GM18519 (cell line): ENCODE data around the gene VAV2.

Experiments
- ATAC-seq: cut with Tn5 transposase; IDR thresholded peaks from one replicate; pipeline ENCODE4 v1.9.1; 2021; ENCODE audit warnings: mild to moderate bottlenecking, moderate library complexity; ENCODE audit not compliant: unreplicated experiment, low FRiP score

Gene VAV2

DNA sequence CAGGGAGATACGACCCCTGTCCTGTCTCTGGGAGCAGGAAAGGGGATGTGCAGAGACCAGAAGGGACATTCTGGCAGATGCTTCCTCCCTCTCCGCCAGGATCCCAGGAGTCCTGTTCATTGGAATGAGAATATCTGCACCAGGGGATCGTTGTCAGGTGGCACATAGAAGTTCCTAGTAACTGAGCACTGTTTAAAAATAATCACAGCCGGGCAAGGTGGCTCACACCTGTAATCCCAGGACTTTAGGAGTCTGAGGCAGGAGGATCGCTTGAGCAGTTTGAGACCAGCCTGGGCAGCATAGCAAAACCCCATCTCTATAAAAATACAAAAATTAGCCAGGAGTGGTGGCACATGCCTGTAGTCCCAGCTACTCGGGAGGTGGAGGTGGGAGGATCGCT is 266.2 kb downstream of the VAV2 start:
- no peak for ATAC-seq

- no peak for ATAC-seq
These were observed 273.4 kb downstream of the VAV2 start for GRCh38 chr9:133718563-133719315.

DNA sequence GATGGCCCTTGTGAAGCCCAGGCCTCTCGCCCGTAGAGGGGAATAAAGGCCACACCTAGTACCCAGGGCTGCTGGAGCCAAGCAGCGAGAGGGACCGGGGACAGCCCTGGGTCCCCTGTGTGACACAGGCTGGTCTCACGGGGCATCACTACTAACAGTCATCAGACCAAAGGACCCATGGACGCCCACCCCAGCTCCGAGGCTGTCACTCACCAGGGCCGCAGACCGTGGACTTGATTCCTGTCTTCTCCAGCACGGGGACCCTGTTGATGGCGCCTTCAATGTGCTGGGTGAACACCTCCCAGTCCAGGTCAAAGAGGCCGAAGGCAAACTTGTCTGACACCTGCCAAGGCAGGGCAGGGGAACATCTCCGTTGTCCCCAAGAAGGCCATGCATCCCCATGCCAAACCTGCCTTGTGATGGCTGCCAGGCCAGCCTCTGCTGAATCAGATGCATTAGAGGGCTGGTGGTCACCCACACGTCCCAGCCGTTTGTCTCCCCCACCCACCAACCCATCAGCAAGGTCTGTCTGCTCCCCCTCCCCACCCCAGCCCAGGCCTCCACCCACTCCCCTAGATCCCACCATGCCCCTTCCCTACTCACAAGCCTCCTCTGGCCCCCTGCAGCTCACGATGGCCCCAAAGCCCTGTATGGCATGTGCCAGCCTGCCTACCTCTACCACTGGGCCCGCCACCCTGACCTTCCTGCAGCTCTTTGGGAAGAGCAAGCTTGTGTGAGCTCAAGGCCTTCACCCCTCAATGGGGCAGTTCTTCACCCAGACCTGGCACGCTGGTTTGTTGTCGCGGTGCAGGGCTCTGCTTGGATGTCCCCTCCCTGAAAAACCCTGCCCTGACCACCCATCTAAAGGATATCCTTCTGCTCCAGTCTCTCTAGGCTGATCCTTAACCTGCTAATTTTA is 274.8 kb downstream of the VAV2 start:
- no peak for ATAC-seq

DNA sequence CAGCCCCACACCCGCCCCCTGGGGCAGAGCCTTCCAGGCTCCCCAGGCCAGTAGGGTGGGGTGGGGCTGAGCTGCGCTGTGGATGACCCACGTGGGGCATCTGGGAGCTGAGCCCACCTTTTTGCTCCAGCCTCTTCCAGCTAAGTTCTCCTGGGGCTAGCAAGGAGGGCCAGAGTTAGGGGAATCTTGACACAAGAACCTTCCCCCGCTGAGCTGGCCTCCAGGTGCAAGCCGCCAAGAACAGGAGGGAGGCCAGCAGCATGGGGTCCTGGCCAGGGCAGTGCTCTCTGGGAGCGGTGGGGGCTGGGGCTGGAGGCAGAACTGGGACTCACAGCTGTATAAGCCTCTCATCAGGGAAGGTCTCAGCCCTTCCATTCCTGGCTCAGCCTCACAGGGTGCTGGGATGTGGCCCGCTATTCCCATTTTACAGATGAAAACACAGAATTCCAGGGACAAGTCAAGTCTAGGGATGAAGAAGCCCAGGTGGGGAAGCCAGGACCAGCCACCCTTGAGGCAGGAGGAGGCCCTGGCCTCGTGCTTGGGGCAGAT is 275.5 kb downstream of the VAV2 start:
- ATAC-seq = no peak

DNA sequence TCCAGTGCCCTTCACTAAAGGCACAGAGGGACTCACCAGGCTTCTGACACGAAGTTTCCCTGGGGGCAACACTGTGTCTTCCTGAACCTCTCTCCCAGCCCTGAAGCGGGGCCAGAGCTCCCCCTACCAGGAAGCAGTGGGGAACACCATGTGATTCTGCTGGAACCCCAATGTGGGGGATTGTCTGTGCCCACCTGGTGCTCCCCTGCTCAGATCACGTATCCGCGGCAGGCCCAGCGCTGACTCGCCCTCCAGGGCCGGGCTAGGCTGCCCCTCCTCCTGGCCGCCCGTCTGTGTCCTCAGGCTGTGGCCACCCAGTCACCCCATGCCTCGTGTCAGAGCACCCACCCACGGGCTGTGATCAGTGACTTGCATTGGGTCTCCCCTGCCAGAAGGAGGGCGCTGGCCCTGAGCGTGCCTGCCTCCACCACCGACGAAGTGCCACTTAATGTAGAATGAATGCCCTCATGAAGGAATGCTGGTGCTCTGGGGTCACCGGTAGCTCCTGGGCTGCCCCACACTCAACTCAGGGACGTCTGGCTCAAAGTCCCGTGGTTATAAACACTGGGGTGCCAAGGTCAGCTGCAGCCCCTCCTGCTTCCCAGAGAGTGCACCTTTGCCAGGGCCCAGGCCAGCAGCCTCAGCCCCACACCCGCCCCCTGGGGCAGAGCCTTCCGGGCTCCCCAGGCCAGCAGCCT is 276.1 kb downstream of the VAV2 start:
- ATAC-seq = no peak

DNA sequence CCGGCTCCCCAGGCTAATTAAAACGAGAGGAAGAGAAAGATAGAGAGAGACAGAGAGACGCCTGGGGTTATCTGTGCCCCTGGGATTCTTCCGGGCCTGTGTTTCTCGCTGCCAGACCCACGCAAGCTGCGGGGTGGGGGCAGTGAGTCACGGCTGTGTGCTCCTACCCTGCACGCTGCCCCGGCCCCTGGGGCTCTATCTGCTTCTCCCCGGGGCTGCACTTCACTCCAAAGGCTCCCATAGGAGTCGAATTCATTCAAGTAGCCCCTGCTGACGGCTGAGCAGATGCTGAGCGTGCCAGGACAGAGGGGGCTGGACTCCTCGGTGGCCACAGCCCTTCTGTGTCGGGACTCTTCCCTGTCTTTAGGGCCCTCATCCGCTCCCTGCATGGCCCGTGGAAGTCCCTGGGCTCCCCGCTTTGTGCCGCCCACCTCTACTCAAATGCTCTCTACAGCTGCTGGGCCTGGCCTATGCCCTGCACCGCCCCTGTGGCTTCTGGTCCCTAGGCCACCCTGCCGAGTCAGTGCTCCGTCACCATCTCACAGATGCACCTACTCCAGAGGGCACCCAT is 276.7 kb downstream of the VAV2 start:
- no peak for ATAC-seq

DNA sequence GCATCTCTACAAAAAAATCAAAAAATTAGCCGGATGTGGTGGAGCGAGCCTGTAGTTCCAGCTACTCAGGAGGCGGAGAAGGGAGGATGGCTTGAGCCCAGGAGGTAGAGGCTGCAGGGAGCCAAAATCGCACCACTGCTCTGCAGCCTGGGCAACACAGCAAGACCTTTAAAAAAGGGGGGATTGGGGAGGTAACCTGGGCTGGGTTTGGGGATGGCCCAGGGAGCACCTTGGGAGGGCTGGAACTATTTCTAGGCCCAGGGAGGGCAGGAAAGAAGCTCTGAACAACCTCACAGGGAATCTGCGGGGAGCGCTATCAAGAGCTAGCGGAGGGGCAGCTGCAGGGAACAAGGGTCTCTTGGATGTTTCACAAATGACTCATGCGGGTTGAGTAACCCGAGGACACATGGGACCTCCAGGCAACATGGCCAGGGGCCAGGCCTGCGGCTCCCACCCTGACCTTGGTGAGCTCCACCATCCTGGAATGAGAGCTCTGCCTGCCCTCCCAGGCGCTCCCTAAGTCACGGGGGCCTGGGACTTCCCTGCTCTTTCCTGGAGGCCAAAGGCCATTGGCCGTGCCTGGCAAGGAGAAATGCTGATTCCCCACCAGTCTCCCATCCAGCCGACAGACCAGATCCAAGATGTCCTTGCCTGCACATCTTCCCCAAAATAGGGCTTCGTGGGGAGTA is 277.4 kb downstream of the VAV2 start:
- no peak for ATAC-seq

DNA sequence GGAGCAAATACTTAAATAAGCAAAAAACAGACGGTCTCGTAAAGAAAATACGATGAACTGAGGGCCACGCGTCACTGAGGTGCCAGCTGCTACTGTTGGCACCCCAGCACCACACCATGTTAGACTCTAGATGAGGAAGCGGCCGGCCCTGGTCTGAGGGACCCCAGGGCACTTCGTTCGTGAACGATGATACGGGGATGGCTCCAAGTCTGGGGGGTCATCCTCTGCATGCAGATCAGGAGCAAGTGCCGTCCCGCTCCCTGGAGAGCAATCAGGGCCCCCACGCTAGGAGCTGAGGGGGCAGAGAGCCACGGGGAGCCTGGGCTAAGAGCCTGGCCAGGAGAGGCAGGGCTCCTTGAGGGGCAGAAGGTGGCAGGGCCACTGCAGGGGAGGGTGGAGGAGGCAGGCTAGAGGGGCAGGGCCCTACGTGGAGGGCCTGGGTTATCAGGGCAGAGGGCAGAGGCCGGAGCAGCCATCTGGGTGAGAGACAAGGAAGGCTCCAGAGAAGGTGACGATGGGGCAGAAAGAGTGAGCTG is 278.1 kb downstream of the VAV2 start:
- ATAC-seq = no peak

GRCh38 chr9:133713150-133713959 is 278.8 kb downstream of the VAV2 start:
- no peak for ATAC-seq

DNA sequence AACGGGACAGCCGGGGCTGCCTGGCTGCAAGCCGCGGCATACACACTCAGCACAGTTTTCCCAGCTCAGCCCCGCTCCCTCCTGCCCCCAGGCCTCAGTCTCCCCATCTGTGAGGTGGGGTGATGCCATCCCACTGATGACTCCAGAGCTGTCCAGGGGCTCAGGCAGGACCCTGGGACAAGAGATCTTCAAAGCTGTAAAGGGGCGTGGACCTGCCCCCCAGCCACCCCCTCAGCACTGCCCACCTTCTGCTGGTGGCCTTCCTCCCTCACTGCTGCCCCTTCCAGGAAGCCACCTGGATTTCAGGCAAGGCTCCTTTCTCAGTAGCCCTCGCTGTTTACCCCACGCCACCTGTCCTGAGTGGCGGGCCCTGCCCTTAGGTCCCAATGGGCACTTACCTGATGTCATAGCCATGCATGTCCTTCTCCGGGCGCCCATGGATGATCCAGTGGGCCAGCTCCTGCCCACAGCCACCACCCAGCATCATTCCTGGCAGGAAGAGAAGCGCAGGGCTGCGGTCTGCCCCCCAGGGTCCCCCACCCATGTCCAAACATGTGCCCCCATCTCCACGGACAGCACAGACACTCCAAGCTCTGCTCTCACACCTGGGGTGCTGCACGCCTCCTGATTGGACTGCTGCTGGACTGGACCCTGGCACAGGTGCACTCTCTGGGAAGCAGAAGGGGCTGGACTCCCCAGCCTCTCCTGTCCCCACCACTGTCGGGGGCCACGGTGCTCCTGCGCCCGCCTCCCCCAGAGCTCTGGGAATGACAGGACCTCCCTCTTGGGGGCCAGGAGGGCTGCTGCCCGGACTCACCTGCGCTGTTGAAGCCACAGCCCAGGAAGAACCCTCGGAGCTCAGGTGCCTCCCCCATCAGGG is 279.7 kb downstream of the VAV2 start:
- ATAC-seq = no peak
